Testis (tissue), 3 donors: Measurements from ENCODE around the gene C12orf57. TPM values are rescaled to one million over a fixed set of nuclear protein-coding genes. Genes with fewer than 3 reads are reported as not detected.

Experiments
- DNase-seq: peaks from one replicate; pipeline ENCODE4 v3.0.0-alpha.2; 2019
- H3K27ac ChIP-seq, 2 donors: fragments of 200-600 bp; sonication (generic); one replicate each; pipeline ENCODE4 v1.5.1; 2019
- H3K27me3 ChIP-seq: fragments of 200-600 bp; sonication (generic); one replicate; pipeline ENCODE4 v1.5.1; 2019
- H3K36me3 ChIP-seq: fragments of 200-600 bp; sonication (generic); one replicate; pipeline ENCODE4 v1.5.1; 2017; ENCODE audit warnings: low read depth; ENCODE audit errors: missing control alignments
- H3K4me1 ChIP-seq: fragments of 200-600 bp; sonication (generic); one replicate; pipeline ENCODE4 v1.5.1; 2019
- H3K4me3 ChIP-seq, 2 donors: fragments of 200-600 bp; sonication (generic); one replicate each; pipeline ENCODE4 v1.5.1; 2017 to 2019
- H3K9me3 ChIP-seq: fragments of 200-600 bp; sonication (generic); one replicate; pipeline ENCODE4 v1.5.1; 2017
- POLR2A ChIP-seq: fragments of 450-650 bp; IDR thresholded peaks from one replicate; pipeline ENCODE4 v1.6.1; 2017; ENCODE audit warnings: antibody characterized with exemption, mild to moderate bottlenecking, moderate library complexity
- WGBS, 2 donors: methylation state at CpG; one replicate each; pipeline ENCODE4 v1.1.5; 2018; 5-methylcytosine and 5-hydroxymethylcytosine counted together
- intact Hi-C: fragments of 100-400 bp; cut with DNase I; formaldehyde crosslinking; loops from one replicate; pipeline ENCODE4 v1.15.1; 2023; ENCODE audit warnings: low total_unique reads
- polyA plus RNA-seq: library from polyadenylated mRNA; stranded (reverse); fragments of 350-450 nt; fragmentation: Illumina TruSeq; extraction: RNeasy Lipid Tissue Mini Kit (QIAGEN cat#74804); gene quantifications from one replicate; pipeline ENCODE4 v1.2.3, GENCODE V29; 2014; ENCODE audit warnings: low read depth, low replicate concordance; ENCODE audit not compliant: insufficient read depth
- total RNA-seq, 2 donors: library from RNA; depleted of rRNA; stranded (reverse); fragments of >200 nt; gene quantifications; one replicate each; pipeline ENCODE4 v1.2.3, GENCODE V29; 2016
- TF ChIP-seq, protein P1 (sequence below), 3 experiments: fragments of 450-650 bp in 2 of 3; fragments of 200-600 bp in 1 of 3; sonication (generic) in 1 of 3; IDR thresholded peaks; one replicate each; pipeline ENCODE4 v1.5.1; 2016 to 2019; ENCODE audit warnings: antibody characterized with exemption in 3 of 3, mild to moderate bottlenecking in 2 of 3, moderate library complexity in 1 of 3

The C12orf57 gene
- total and polyA plus RNA-seq, 3 donors from 2014 or later: 141 to 236 (median 143) TPM

DNA sequence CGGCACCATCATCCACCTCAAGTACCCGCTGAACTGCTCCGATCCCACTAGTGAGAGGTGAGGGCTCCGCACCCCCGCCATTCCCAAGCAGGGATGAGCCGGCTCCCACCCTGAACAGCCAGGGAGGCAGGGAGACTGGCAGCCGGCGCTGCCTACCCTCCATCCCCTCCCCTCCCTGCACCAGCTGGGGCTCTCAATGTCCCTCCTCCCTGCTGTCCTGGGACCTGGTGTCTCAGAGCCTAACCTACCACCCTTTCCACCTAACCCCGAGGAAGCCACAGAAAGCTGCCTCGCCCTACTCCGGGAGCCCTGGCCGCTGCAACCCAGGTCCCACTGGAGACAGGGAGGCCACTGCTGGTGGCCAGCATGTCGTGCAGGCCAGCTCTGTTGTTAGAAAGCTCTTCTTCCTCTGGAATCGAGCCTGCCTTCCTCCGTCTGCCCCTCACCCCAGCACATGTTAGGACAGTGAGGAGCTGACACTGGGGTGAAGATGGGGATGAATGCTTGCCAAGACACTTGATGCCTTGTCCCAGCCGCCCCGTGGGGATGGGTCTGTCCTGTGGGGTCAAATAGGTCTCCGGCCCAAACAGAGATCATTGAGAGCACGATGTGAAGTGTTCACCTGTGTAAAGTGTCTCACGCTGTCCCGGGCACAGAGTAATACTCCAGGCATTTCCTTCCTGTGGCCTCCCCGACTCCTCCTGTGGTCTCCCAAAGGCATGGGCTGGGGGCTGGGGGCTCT lies 8.5 kb downstream of the C12orf57 start:
- H3K27me3 ChIP-seq: no peaks in the 10 kb centered on the region
- H3K9me3 ChIP-seq: no peaks in the 10 kb centered on the region
- H3K4me1 ChIP-seq: peaks cover 20% of the 10 kb centered on the region
- H3K36me3 ChIP-seq: no peaks in the 10 kb centered on the region
- intact Hi-C loops: no loop called here
- H3K27ac ChIP-seq: no peak overlapping the region
- WGBS, 2 donors: 78 to 81% methylated on average over 16 to 22 of the region's 22 CpGs
- H3K4me3 ChIP-seq: peak overlapping the region in 1 of 2 donors; percentile 13
- DNase-seq: no peak
- TF ChIP-seq, protein P1, sequence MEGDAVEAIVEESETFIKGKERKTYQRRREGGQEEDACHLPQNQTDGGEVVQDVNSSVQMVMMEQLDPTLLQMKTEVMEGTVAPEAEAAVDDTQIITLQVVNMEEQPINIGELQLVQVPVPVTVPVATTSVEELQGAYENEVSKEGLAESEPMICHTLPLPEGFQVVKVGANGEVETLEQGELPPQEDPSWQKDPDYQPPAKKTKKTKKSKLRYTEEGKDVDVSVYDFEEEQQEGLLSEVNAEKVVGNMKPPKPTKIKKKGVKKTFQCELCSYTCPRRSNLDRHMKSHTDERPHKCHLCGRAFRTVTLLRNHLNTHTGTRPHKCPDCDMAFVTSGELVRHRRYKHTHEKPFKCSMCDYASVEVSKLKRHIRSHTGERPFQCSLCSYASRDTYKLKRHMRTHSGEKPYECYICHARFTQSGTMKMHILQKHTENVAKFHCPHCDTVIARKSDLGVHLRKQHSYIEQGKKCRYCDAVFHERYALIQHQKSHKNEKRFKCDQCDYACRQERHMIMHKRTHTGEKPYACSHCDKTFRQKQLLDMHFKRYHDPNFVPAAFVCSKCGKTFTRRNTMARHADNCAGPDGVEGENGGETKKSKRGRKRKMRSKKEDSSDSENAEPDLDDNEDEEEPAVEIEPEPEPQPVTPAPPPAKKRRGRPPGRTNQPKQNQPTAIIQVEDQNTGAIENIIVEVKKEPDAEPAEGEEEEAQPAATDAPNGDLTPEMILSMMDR (IDR thresholded peaks at IDR 0.05): no peak
- no peak for TF ChIP-seq POLR2A

DNA sequence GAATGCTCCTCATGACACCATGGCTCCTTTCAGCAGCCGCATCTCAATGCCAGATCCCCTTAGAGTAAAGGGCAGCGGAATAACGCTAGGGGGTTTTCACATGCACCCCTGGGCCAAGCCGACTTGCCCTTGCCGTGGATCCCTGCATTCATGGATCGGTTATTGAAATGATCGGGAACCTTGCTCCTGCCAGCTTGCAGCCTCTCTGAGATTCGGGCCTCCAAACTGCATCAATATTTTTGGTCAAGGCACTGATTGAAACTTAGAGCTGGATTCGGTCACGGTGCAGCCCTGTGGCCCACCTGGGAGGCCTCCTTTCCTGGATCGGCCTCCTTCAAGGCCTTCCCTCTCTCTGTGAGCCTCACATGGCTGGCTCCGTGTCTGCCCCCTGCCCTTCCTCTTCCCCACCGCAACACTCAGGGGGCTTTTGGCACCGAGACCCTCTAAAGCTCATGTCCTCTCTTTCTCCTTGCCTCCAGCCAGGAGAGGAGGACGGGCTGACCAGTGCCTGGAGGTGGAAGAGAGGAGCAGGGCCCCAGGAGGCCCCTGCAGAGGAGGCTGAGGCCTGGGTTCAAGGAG lies 9.1 kb downstream of the C12orf57 start:
- WGBS, 2 donors: 80 to 88% methylated on average over 15 of the region's 15 CpGs
- intact Hi-C loops: no loop called here
- no peaks in the 10 kb centered on the region for H3K36me3 ChIP-seq
- no peaks in the 10 kb centered on the region for H3K9me3 ChIP-seq
- no peak for DNase-seq
- no peak overlapping the region for H3K4me3 ChIP-seq
- no peaks in the 10 kb centered on the region for H3K27me3 ChIP-seq
- TF ChIP-seq POLR2A: no peak
- TF ChIP-seq, protein P1 (IDR thresholded peaks at IDR 0.05): no peak
- peak overlapping the region; percentile 44 to 72 for H3K27ac ChIP-seq
- peaks cover 20% of the 10 kb centered on the region for H3K4me1 ChIP-seq

DNA sequence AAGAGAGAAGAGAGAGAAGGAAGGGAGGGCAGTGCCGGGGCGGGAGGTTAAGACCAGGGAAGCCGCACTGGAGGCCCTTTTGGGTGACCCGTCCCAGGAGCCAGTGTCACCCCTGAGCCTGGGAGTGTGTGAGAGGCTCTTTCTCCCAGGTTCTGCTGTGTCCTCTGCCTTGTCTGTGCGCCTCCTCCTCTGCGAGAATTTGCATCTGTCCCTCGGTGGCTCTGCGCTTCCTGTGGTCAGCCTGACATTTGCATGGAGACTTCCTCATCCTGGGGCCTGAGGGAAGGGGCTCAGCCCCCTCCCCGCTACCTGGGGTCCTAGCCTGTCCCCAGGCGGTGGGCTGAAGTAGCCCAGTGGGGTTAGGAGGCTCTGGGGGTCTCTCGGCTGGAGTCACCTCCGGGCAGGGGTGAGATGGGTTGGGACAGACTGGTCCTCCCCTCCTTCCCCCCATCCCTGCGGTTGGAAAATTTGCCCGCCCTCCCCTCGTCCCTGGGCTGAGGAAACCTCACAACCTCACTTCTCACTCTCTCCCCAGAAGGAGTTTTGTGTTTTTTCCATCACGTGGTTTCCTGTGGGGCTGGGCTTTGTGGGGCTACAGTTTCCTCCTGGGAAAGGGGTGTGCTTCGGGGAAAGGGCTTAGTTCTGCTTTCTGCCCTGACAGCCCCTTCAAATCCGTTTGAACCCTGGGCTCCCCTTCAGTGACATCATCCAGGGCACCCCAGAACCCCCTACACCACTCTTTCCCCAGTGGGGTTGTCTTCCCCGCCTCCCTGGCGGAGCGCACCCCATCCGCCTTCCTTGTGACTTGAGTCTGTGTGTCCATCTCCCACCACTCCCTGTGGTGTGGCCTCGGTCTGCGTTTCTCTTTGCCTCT lies 9.9 kb downstream of the C12orf57 start:
- no peak for TF ChIP-seq POLR2A
- TF ChIP-seq, protein P1 (IDR thresholded peaks at IDR 0.05): no peak
- no peaks in the 10 kb centered on the region for H3K9me3 ChIP-seq
- no peaks in the 10 kb centered on the region for H3K36me3 ChIP-seq
- WGBS, 2 donors: 66 to 76% methylated on average over 24 of the region's 24 CpGs
- no peak for DNase-seq
- H3K4me1 ChIP-seq: peaks cover 20% of the 10 kb centered on the region
- no peaks in the 10 kb centered on the region for H3K27me3 ChIP-seq
- H3K4me3 ChIP-seq: no peak overlapping the region
- peak overlapping the region; percentile 44 to 72 for H3K27ac ChIP-seq
- intact Hi-C loops: no loop called here

DNA sequence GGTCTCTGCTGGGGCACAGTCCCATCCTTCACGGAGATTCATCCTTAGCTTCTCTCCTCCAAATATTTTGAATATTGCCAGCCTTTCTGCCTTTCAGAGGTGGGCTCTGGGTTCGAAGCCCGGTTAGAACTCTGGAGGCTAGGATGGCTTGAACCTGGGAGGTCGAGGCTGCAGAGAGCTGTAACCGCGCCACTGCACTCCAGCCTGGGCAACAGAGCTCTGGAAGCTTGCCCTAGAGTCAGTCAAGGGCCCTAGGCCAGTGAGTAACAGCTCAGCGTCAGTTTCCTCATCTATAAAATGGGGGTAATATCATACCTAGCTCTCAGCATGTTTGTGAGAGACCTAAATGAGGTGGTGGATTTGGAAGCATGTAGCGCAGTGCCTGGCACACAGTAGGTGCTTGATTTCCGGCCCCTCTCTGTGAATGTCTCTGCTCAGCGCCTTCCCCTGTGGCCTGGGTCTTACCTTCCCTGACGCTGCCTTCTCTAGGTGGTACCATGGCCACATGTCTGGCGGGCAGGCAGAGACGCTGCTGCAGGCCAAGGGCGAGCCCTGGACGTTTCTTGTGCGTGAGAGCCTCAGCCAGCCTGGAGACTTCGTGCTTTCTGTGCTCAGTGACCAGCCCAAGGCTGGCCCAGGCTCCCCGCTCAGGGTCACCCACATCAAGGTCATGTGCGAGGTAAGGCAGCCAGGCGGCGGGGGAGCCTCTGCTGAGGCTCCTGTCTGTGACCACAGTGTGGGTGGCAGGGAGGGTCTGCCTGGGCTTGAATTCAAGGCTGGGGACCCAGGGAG lies 10.7 kb downstream of the C12orf57 start:
- Histone ChIP-seq H3K9me3 (no peaks in the 10 kb centered on the region), H3K36me3 (no peaks in the 10 kb centered on the region), H3K4me3 (no peak overlapping the region), H3K4me1 (peaks cover 20% of the 10 kb centered on the region), H3K27ac (peak overlapping the region; percentile 24 to 39), H3K27me3 (no peaks in the 10 kb centered on the region)
- WGBS, 2 donors: 58 to 76% methylated on average over 21 of the region's 21 CpGs
- TF ChIP-seq, protein P1 (IDR thresholded peaks at IDR 0.05): no peak
- no peak for TF ChIP-seq POLR2A
- DNase-seq: peak; percentile 45
- intact Hi-C loops: no loop called here
